Activated naive CD8-positive, alpha-beta T cell treated with anti-CD3 and anti-CD28 coated beads, Interleukin-2, amount 50 U/mL, for 16 hours (primary cell): ENCODE measurements around the gene NR2C2AP.
A peak's percentile ranks its signal among the peaks of the same experiment; 100 is the strongest.

ENCODE experiments used
- DNase-seq: peaks from one replicate; pipeline ENCODE4 v3.0.0-alpha.2; 2020; ENCODE audit warnings: low read depth, low spot score

Gene NR2C2AP

DNA sequence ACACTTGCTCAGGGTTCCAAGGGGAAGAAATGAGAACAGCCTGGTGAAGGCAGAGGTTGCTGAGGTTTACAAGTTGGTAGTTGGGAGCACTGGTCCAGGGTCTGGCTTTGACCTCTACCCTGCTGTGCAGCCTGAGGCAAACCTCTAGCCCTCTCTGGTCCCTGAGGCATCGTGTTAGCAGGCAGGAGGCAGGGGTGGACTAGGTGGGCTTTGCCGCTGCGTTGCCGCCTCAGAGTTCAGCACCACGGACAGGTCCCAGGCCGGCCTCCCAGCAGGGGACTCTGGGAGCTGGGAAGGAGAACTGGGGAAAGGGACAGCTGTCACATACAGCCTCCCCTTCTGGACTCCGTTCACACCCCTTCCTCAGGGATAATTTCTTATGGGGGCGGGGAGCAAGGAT lies 11.7 kb upstream of the NR2C2AP start:
- no peak for DNase-seq

DNA sequence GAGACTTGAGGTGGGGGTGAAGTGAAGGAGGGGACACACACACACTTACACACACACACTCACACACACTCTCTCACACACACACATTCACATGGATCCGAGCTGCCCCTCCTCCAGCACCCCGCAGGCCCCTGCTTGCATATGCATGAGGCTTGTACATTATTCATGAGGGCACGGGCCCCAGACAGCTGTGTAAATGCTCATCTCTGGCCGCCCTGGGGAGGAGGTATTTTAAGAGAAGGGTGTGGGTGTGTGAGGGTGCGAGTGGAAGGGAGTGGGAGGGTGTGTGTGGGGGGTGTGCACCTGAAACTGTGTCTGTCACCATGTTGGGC lies 10.9 kb upstream of the NR2C2AP start:
- DNase-seq = no peak

DNA sequence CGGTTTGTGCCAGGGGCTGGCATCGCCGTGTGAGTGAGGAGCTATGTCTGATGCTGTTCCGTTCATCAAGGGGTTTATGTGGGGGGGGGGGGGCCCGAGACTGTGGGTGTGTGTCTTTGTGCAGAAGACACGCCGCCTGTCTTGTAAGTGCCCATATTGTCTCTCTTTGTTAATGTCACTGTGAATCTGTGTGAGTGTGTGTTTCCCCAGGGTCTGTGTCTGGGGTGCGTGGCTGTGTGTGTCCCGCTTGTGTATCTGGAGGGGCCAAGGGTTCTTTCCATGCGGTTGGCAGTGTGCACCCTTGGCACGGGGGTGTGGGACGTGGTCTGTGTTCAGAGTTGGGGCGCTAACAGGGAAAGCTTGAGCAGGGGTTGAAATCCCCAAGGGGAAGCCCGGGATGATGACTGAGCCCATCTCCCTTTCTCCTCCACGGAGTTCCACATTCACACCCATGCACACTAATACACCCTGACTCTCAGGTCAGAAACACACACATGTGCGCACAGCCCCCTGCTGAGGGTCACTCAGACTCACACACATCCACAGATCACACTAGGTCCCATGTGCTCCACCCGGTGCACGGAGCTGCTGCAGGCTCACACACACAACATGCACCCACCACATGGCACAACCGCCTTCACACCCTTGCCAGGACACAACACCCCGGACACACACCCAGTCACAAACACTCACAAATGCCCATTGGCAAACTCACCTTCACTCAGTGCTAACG lies 10.4 kb upstream of the NR2C2AP start:
- DNase-seq = no peak

DNA sequence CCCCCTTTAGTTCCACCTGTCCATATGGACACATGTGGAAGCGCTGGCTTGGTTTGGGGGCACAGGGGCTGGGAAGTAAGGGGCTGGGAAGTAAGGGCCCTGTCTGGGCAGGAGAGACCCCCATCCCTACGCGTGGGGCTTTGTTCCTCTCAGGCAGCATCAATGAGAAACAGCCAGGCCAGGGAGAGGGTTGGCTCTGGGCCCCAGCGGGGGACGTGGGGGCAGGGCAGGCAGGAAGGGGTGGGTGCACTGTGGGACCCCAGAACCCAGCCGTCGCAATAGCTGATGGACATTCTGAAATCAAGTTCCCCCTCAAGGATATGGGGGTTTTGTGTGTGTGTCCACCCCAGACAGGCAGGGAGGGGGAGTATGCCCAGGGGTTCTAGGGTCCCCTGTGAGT lies 9.7 kb upstream of the NR2C2AP start:
- no peak for DNase-seq

DNA sequence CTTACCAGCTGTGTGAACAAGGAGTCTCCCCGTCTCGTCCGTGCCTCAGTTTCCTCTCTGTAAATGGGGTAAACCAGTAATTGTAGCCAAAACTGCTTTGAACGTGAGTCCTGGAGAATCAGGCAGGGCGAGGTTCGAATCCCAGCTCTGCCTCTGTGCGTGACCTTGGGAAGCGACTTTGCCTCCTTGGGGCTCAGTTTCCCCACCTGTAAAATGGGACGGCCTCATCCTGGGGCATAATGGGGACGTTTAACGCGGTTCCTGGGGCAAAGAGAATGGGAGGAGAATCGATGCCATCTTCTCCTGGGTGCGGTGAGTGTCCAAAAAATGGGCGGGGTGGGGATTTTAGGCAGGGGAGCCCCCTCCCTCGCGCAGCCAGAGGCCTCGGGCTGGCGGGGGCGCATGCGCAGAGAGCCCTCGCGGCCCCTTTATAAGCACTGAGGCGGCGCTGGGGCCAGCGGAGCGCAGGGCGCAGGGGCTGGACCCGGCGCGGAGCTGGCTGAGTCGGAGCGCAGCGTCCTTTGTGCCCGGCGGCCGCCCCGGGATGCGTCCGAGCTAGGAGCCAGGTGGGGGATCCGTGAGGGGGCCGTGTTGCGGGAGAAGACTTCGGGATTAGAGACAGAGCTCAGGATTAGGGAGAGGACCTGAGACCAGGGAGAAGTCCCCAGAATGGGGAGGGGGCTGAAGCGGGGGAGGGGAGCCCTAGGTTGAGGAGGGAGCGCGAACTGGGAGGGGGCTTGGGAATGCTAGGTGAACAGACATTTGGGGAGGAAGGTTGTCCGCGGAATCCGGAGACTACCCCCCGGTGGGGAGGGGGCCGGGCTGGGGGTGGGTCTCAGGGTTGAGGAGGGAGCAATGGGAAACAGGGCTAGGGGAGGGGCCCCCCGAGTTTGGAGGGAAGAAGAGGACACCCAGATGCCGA lies 8.5 kb upstream of the NR2C2AP start, which contains the start of gene NCAN:
Gene NCAN, plus strand, starts transcription at position 460 of the 922 bp plus-strand sequence. CDS start 4,996 bp downstream, outside the sequence.
- DNase-seq = no peak

DNA sequence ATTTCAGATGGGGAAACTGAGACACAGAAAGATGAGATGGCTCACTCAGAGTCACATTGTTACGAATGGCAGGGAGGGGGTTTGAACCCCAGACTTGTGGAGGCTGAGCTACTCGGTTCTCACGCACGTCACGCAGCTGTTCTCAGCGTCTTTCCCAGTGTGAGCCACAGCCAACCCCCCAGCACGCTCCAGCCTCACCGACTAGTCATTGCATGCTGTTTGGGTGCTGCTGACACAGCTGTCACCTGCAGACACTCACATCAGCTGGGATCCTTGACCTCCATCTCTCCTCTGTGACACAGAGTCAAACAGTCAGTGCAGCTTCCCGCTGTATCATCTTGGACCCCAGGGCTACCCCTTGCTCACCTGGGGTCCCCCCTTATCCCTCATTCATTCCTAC lies 6.2 kb upstream of the NR2C2AP start:
- no peak for DNase-seq

DNA sequence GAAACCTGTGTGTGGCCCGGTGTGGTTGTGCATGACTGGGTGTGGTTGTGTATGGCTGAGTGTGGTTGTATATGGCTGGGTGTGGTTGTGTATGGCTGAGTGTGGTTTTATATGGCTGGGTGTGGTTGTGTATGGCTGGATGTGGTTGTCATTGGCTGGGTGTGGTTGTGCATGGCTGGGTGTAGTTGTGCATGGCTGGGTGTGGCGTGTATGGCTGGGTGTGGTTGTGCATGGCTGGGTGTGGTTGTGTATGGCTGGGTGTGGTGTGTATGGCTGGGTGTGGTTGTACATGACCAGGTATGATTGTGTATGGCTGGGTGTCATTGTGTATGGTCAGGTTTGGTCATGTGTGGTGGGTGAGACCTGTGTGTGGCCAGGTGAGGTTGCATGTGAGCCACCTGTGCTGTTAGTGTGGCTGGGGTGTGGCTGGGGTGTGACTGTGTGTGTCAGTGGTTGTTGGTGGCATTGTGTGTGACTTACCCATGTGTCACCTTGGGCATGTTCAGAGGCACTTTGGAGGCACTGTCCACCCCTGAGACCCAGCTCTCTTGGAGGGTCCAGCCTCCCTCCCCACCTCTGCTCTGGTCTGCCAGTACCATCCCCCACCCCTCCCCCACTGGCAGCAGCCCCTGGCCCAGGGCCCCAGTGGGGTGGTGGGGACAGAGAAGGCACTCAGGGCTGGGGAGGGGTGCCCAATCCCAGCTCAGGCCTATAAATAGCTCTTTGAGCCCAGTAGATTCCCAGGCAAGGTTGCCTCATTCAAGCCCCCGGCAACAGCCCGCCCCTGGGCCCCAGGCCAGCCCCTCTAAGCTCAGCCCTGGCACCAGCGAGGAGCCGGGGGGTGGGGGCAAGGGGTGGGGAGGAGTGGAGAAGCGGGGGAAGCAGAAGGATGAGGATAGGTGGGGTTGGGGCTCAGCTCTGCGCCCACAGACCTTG lies 4.7 kb upstream of the NR2C2AP start:
- DNase-seq = no peak

DNA sequence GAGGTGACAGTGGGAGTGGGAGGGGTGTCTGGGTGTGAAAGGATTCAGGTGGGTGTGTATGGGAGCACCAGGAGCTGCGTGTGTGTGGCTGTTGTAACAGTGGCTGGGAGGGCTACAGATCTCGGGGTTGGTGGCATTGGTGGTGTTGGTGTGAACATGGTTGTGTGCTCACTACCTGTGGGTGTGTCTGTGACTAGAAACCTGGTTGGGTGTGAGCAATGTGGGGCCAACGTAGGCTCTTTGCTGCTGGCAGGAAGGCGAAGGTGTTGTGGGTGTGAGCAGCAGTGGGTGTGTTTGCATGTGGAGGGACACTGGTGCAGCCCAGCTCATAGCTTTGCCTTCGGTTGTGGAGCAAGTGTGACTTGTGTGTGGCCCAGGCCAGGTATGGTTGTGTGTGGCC lies 3.7 kb upstream of the NR2C2AP start:
- DNase-seq = no peak

DNA sequence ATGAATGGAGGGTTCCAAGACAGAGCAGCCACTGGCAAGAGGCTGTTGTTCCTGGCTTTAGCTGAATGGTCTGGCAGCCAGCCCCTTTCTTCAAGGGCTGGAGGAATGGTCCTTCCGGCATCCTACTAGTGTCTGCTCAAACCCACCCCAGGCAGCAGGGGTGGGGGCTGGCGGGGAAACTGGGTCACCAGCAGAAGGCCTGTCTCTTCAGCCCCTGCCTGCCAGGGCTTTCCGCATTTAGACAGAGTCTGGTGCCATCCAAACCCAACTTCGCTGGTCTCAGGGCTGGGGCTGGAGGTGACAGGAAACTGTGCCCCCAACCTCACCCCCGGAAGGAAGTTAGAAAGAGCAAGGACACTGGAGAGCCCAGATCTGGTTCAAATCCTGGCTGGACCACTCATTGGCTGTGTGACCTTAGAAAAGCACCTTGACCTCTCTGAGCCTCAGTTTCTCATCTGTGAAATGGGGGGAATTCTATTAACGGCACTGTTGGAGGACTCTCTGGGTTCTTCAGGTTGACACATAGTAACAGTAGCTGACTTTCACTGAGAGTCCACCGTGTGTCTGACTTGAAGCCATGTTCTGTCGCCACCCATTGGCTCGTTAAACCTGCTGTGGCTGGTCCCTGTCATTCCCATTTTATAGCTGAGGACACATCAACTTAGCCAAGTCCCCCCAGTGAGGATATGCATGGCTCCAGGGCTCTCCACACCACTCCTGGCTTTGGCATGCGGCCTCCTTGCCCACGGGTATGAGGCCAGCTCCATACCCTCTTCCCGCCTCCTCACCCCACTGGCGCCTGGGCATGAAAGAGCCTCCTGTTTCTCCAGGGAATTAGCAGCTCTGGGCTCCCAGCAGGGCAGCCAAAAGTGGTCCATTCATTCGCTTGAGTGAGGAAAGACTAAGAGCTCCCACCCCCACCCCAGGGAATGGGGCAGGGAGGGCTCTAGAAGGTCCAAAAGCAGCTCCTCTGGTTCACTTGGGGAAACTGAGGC lies 2.5 kb upstream of the NR2C2AP start:
- DNase-seq = no peak

DNA sequence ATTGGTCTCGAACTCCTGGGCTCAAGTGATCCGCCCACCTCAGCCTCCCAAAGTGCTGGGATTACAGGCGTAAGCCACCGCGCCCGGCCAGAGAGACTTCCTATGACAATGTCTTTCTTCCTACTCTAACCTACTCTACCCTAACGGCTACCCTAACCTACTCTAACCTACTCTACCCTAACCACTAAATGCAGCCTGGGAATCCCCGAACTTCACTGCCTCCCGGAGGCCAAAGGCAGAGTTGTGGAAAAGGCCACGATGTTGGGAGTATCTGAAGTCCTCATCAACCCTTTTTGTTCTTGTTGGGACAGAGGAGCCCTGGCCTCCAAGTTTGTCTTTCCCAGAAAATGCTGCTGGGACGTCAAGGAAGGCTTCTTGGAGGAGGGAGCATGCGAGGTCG lies 967 bp upstream of the NR2C2AP start:
- DNase-seq = no peak

DNA sequence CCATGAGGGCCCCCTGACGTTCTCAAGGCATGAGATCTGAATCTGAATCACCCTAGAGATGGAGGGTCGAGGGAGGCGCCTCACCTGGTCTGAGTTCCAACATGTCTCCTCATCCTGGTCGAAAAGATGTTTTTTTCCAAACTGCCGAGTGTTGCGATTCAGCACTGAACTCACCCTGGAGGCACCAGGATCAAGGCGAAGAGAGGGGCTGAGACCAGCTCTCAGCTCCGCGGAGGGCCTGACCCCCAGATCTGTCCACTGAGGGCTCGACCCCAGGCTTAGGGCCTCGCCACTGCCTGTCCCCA lies 555 bp downstream of the NR2C2AP start:
- no peak for DNase-seq

DNA sequence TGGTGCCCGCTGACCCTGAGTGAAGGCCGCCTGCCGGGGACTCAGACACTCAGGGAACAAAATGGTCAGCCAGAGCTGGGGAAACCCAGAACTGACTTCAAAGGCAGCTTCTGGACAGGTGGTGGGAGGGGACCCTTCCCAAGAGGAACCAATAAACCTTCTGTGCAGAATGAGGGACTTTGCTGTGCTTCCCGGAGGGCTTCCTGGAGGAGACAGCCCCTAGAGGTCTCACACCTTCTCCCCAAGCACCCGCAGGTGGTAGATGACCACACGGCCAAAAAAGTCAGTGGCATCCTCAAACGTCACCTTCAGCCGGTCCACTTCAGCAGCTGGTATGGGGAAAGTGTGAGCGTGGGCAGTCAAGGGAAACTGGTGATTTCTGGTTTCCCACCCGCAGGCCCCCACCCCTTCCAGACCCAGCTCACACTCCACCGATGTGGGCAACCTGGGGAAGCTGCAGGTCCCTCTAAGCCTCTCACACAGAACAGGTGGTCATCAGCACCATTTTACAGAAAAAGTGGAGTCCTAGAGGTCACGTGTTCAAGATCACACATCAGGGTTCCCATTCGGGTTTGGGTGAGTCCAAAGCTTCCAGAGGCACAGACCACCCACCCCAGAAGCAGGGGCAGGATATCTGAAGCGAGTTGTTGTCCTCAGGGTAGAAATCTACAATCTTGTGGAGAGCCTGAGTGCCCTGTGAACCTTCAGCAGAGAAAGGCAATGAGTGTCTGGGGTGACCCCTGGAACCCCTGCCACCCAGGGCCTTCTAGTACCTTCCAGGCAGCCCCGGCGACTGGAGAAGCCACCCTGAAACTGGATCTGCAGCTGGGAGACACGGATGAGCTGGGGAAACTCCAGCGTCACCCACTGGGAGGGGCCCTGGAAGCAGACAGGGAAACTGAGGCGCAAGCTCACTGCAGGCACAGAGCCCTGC lies 1.2 kb downstream of the NR2C2AP start:
- no peak for DNase-seq

DNA sequence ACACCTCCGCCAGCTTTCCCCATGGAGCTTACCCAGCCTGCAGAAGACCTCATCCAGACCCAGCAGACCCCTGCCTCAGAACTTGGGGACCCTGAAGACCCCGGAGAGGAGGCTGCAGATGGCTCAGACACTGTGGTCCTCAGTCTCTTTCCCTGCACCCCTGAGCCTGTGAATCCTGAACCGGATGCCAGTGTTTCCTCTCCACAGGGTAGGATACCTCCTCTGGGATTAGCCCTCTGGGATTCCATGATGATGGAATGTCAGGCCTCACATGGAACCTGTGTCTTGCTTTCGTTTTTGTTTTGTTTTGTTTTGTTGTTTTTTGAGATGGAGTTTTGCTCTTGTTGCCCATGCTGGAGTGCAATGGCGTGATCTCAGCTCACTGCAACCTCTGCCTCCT lies 9.3 kb downstream of the NR2C2AP start:
- no peak for DNase-seq

DNA sequence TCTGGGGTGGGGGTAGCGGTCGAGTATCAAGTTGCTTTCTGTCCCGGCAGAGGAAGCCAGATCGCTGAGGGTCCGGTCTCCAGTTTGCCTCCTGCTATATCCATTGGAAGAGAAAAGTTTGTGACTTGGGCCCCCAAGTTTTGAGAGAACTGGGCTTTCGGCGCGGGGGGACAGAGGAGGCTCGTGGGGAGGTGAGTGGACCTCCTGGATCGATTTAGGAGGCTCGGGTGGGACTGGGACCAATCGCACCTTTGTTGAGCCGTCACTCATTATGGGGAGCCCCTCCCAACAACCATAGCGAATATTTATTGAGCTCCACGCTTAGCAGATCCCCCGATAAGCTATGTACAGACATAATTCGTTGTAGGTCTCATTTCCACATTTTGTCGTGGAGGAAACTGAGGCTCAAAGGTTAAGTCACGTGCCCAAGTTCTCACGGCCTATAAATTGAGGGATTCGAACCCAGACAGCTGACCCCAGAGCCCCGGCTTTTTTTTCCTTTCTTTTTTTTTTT lies 10.2 kb downstream of the NR2C2AP start:
- no peak for DNase-seq

DNA sequence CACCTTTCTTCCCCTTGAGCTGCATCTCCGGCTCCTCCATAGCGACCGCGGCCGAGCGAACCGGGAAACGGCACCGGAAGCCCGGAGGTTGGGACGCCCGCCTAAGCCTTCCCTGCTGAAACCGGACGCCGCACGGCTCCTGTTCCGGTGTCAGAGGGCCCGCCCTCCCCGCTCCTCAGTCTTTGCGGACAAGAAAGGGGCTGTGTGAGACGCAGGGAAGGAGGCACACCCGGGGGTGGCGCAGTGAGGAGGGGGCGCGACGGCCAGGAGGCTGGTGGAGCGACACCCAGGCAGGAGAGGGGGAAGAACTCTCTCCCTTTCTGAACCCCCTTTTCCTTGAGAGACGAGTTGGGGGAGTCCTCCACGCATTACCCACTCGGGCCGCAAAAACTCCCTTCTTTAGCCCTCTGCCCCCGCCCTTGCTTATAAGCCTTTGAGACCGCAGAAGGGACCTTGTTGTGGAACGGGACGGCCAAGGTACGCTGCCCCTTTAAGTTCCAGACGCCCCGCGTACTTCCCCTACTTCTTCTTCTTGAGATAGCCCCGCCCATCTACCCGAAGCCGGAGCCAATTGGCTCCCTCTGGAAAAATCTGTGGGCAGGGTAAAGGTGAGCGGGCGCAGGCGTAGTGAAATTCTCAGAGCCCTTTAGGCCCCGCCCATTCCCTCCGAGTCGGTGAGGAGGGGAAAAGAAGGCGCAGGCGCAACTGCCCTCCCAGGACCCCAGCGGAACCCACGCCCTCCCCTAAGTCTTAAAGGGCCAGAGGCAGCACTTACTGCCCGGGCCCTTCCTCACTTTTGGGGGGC lies 10.9 kb downstream of the NR2C2AP start, which contains the start of the genes BORCS8 and RFXANK:
Gene BORCS8, minus strand, starts transcription at position 75 of the 805 bp plus-strand sequence. Its CDS starts 35 bp downstream, at position 40.
Gene RFXANK, plus strand, starts transcription at position 181 of the 805 bp plus-strand sequence. CDS start 1,689 bp downstream, outside the sequence.
- DNase-seq = peak; percentile 97

DNA sequence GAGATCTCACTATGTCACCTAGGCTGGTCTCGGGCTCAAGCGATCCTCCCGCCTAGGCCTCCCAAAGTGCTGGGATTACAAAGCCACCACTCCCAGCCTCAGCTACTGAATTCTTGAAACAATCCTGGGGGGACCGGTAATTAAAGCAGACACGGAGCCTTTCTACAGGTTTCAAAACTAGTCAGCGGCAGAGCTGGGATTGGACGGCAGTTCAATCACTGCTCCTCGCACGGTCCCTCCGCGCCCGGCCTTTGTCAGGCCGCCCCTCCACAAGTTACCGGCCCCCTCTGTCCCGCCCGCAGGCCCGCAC lies 11.5 kb downstream of the NR2C2AP start:
- DNase-seq = no peak

DNA sequence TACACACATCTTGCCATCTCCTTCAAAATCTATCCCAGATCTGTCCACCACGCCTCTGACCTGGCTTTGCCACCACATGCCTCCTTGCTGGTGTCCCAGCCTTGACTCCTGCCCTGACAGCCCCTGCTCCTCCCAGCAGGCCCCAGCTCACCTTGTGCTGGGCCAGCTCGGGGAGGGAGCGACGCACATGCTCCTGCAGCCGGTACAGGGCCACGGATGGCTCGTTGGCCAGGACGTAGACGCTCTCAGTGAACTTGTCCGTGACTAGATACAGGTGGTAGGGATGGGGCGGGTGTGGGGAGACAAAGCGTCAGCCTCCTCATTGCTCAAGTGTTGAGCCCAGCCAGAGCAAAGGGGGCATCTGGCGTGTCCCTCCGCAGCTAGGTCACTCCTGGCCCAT lies 16.5 kb downstream of the NR2C2AP start:
- no peak for DNase-seq
